Keratinocyte (primary cell): ENCODE results near the gene CACNA2D2. TPM values are rescaled to one million over a fixed set of nuclear protein-coding genes. Genes with fewer than 3 reads are reported as not detected.

Experiments used
- DNase-seq: peaks from one replicate; pipeline ENCODE4 v3.0.0-alpha.2; 2011; ENCODE audit warnings: low read depth, missing footprints, low spot score
- FAIRE-seq: peaks from 2 replicates; lab custom pipeline; 2011; peaks lifted over from hg19 to GRCh38; lab: Jason Lieb, UNC
- H2AFZ ChIP-seq: 2 replicates; pipeline ENCODE4 v1.6.0; 2012; ENCODE audit warnings: low read length, control low read depth, inconsistent platforms; ENCODE audit not compliant: control insufficient read depth
- H3K27ac ChIP-seq: 2 replicates; pipeline ENCODE4 v1.5.1; 2011; ENCODE audit warnings: low read length; ENCODE audit not compliant: control insufficient read depth, insufficient read depth
- H3K27me3 ChIP-seq: 3 replicates; pipeline ENCODE4 v1.6.0; 2011; ENCODE audit warnings: low read length; ENCODE audit not compliant: control insufficient read depth, insufficient read depth; ENCODE audit errors: extremely low read depth
- H3K36me3 ChIP-seq, 2 experiments: 2 replicates in 1 of 2; 3 replicates in 1 of 2; pipeline ENCODE4 v1.5.1; 2011; ENCODE audit warnings: low read length in 2 of 2, mild to moderate bottlenecking in 1 of 2; ENCODE audit not compliant: control insufficient read depth in 2 of 2, insufficient read depth in 2 of 2; ENCODE audit errors: extremely low read depth in 1 of 2
- H3K4me1 ChIP-seq: 3 replicates; pipeline ENCODE4 v1.5.1; 2011; ENCODE audit warnings: low read length; ENCODE audit not compliant: control insufficient read depth, insufficient read depth; ENCODE audit errors: extremely low read depth
- H3K4me2 ChIP-seq: 3 replicates; pipeline ENCODE4 v1.6.0; 2011; ENCODE audit warnings: low read depth, low read length; ENCODE audit not compliant: control insufficient read depth, insufficient read depth; ENCODE audit errors: extremely low read depth
- H3K4me3 ChIP-seq, 3 experiments: fragments of 200-600 bp in 1 of 3; sonication (generic) in 1 of 3; 2 replicates in 2 of 3; 3 replicates in 1 of 3; pipeline ENCODE4 v1.5.1; 2011 to 2016; ENCODE audit warnings: low read length in 3 of 3, mild to moderate bottlenecking in 3 of 3, control low read depth in 2 of 3, inconsistent platforms in 1 of 3, low read depth in 1 of 3, mixed read lengths in 1 of 3, mixed run types in 1 of 3, moderate library complexity in 1 of 3; ENCODE audit not compliant: control insufficient read depth in 2 of 3, insufficient read depth in 2 of 3; ENCODE audit errors: extremely low read depth in 1 of 3
- H3K79me2 ChIP-seq: 2 replicates; pipeline ENCODE4 v1.6.0; 2012; ENCODE audit warnings: low read length; ENCODE audit not compliant: control insufficient read depth, insufficient read depth
- H3K9ac ChIP-seq: 3 replicates; pipeline ENCODE4 v1.6.0; 2011; ENCODE audit warnings: low read length; ENCODE audit not compliant: control insufficient read depth, insufficient read depth; ENCODE audit errors: extremely low read depth
- H3K9me1 ChIP-seq: 3 replicates; pipeline ENCODE4 v1.6.0; 2011; ENCODE audit warnings: low read length; ENCODE audit not compliant: control insufficient read depth, insufficient read depth; ENCODE audit errors: extremely low read depth
- H3K9me3 ChIP-seq: 2 replicates; pipeline ENCODE4 v1.5.1; 2012; ENCODE audit warnings: low read depth, low read length; ENCODE audit not compliant: control insufficient read depth
- H4K20me1 ChIP-seq: 3 replicates; pipeline ENCODE4 v1.6.0; 2011; ENCODE audit warnings: low read length; ENCODE audit not compliant: control insufficient read depth, insufficient read depth; ENCODE audit errors: extremely low read depth
- EZH2 ChIP-seq: IDR thresholded peaks from one replicate; pipeline ENCODE4 v1.6.1; 2012; ENCODE audit warnings: inconsistent platforms, mild to moderate bottlenecking, low read length, moderate library complexity
- dilution Hi-C: fragments of 300-500 bp; cut with MboI; formaldehyde crosslinking; loops from one replicate; pipeline ENCODE4 v1.7.0; 2020; ENCODE audit warnings: low sequenced_read_pairs; ENCODE audit not compliant: extremely low pct_ligation_motif_present
- polyA plus RNA-seq, 5 experiments: library from polyadenylated mRNA; depleted of rRNA in 3 of 5; stranded (reverse) in 3 of 5; stranded (forward) in 1 of 5; unstranded in 1 of 5; fragments of >200 nt; gene quantifications; 1 replicate in 1 of 5; 2 replicates in 3 of 5; 3 replicates in 1 of 5; pipeline versions ENCODE4 v1.2.1 to v1.2.3, GENCODE V29; 2011 to 2012; ENCODE audit warnings: missing spikeins in 2 of 5, low read depth in 1 of 5, low replicate concordance in 1 of 5
- TF ChIP-seq, protein P1 (sequence below), 3 experiments: IDR thresholded peaks in 1 of 3; conservative IDR thresholded peaks in 1 of 3; optimal IDR thresholded peaks in 1 of 3; 2 replicates in 2 of 3; 3 replicates in 1 of 3; pipeline versions ENCODE3 to v1.5.1; 2011; ENCODE audit warnings: low read length in 3 of 3, mild to moderate bottlenecking in 3 of 3, moderate library complexity in 2 of 3, control low read depth in 1 of 3, inconsistent platforms in 1 of 3; ENCODE audit not compliant: insufficient read depth in 2 of 3; ENCODE audit errors: extremely low read depth in 1 of 3

CACNA2D2 gene
- polyA plus RNA-seq, 1 donor (not counting 4 experiments of a cell fraction or from before 2014, with no cell fraction given), result 0.04 TPM

DNA sequence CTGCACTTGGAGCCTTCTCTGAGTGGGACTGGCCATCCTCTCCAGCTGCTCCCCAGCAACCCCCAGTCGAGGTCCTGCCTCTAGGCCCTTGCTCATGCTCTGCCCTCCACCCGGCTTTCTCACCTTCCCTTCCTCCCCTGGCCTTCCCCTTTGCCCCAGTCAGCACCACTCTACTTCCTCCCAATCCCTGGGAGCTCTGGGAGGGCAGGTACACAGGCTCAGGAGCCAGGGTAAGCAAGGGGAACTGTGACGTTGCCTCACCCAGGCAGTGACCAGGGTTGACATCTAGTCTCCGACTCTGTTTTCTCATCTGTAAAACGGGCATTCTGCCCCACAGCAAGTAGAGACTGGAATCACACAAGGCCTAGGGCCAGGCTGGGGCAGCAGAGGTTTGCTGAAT is 77.5 kb downstream of the CACNA2D2 start:
- Histone ChIP-seq H3K27me3 (peaks cover 15% of the 10 kb centered on the region), H3K79me2 (no peaks in the 10 kb centered on the region), H3K36me3 (no peaks in the 10 kb centered on the region), H2AFZ (no peak overlapping the region), H4K20me1 (no peaks in the 10 kb centered on the region), H3K9me1 (no peaks in the 10 kb centered on the region), H3K9me3 (no peaks in the 10 kb centered on the region), H3K9ac (no peak overlapping the region), H3K27ac (no peak overlapping the region), H3K4me1 (no peaks in the 10 kb centered on the region), H3K4me2 (no peak overlapping the region), H3K4me3 (no peak overlapping the region)
- TF ChIP-seq EZH2, result no peak
- TF ChIP-seq, protein P1, sequence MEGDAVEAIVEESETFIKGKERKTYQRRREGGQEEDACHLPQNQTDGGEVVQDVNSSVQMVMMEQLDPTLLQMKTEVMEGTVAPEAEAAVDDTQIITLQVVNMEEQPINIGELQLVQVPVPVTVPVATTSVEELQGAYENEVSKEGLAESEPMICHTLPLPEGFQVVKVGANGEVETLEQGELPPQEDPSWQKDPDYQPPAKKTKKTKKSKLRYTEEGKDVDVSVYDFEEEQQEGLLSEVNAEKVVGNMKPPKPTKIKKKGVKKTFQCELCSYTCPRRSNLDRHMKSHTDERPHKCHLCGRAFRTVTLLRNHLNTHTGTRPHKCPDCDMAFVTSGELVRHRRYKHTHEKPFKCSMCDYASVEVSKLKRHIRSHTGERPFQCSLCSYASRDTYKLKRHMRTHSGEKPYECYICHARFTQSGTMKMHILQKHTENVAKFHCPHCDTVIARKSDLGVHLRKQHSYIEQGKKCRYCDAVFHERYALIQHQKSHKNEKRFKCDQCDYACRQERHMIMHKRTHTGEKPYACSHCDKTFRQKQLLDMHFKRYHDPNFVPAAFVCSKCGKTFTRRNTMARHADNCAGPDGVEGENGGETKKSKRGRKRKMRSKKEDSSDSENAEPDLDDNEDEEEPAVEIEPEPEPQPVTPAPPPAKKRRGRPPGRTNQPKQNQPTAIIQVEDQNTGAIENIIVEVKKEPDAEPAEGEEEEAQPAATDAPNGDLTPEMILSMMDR (optimal IDR thresholded peaks at IDR 0.05 in 1 of 3, IDR thresholded peaks at IDR 0.05 in 1 of 3, conservative IDR thresholded peaks at IDR 0.05 in 1 of 3; ENCODE audit: extremely low read depth in 1 of 3, insufficient read depth in 2 of 3, low read length in 3 of 3), result no peak
- DNase-seq (no peak), FAIRE-seq (no peak)
- dilution Hi-C loops, result no loop called here

DNA sequence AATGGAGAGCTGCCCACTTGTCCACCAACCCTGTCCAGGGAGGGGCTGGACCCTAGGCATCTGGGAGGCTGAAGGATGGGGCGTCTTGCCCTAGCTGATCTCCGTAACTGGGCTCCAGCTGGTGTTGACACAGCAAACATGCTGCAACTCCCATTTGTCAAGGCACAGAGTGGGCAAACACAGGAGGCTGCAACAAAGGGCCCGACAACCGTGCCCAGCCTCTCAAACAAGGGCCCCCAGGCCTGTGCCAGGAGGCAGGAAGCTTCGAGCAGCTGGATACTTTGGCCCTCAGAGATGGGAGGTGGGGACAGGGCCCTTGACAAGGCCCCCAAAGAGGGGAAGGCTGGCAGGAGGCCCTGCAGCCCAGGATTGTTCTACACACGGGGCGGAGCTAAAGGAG is 79.9 kb downstream of the CACNA2D2 start:
- no peaks in the 10 kb centered on the region for H3K79me2 ChIP-seq
- H3K9ac ChIP-seq, result no peak overlapping the region
- H3K4me1 ChIP-seq, result no peaks in the 10 kb centered on the region
- H3K27me3 ChIP-seq, result peaks cover 17% of the 10 kb centered on the region
- H2AFZ ChIP-seq, result no peak overlapping the region
- no peaks in the 10 kb centered on the region for H4K20me1 ChIP-seq
- no peak overlapping the region for H3K4me3 ChIP-seq
- H3K27ac ChIP-seq, result no peak overlapping the region
- H3K4me2 ChIP-seq, result no peak overlapping the region
- dilution Hi-C loops, result no loop called here
- no peaks in the 10 kb centered on the region for H3K9me1 ChIP-seq
- H3K36me3 ChIP-seq, result no peaks in the 10 kb centered on the region
- DNase-seq (no peak), FAIRE-seq (no peak)
- TF ChIP-seq EZH2, result no peak
- TF ChIP-seq, protein P1 (optimal IDR thresholded peaks at IDR 0.05 in 1 of 3, IDR thresholded peaks at IDR 0.05 in 1 of 3, conservative IDR thresholded peaks at IDR 0.05 in 1 of 3; ENCODE audit: extremely low read depth in 1 of 3, insufficient read depth in 2 of 3, low read length in 3 of 3), result no peak
- H3K9me3 ChIP-seq, result no peaks in the 10 kb centered on the region
